ENCODE data around the gene CAMKK1. TPM values are rescaled to one million over a fixed set of nuclear protein-coding genes. Genes with fewer than 3 reads are reported as not detected.
"Not testable (repeated sequence)": the region's sequence is repeated elsewhere in the genome, so short reads cannot be mapped to it uniquely, and the experiment has no call there.

CAMKK1 gene
- total RNA-seq, 1 donor from 2014 or later: 0.35 TPM

- DNase-seq (ENCODE audit: low spot score) (no peak), ATAC-seq (no peak)
These were observed 11.9 kb downstream of the CAMKK1 start for GRCh38 chr17:3880983-3881382.

- no peak for ATAC-seq
- DNase-seq (ENCODE audit: low spot score): no peak
These were observed 13.0 kb downstream of the CAMKK1 start for GRCh38 chr17:3879591-3880417.

- no peak for ATAC-seq
- DNase-seq (ENCODE audit: low spot score): no peak
These were observed 13.7 kb downstream of the CAMKK1 start for GRCh38 chr17:3879186-3879585.

GRCh38 chr17:3877220-3877619, 15.6 kb downstream of the CAMKK1 start:
- DNase-seq (ENCODE audit: low spot score): no peak
- no peak for ATAC-seq

- no peak for ATAC-seq
- no peak for DNase-seq (ENCODE audit: low spot score)
These were observed 17.5 kb downstream of the CAMKK1 start for GRCh38 chr17:3875317-3875716.

GRCh38 chr17:3873862-3874261, 19.0 kb downstream of the CAMKK1 start:
- DNase-seq (ENCODE audit: low spot score) (no peak), ATAC-seq (no peak)

- peak; percentile 31 for ATAC-seq
- no peak for DNase-seq (ENCODE audit: low spot score)
These were observed 22.0 kb downstream of the CAMKK1 start for GRCh38 chr17:3870871-3871306.

GRCh38 chr17:3867606-3868005, 25.2 kb downstream of the CAMKK1 start:
- no peak for DNase-seq (ENCODE audit: low spot score)
- ATAC-seq: no peak

- ATAC-seq: no peak
- no peak for DNase-seq (ENCODE audit: low spot score)
These were observed 25.7 kb downstream of the CAMKK1 start for GRCh38 chr17:3867106-3867505.

GRCh38 chr17:3866276-3866675, 26.6 kb downstream of the CAMKK1 start:
- DNase-seq (ENCODE audit: low spot score): no peak
- ATAC-seq: no peak

GRCh38 chr17:3865176-3865575, 27.7 kb downstream of the CAMKK1 start:
- DNase-seq (ENCODE audit: low spot score) (no peak), ATAC-seq (no peak)

- no peak for DNase-seq (ENCODE audit: low spot score)
- no peak for ATAC-seq
These were observed 28.3 kb downstream of the CAMKK1 start for GRCh38 chr17:3864534-3864933.

- no peak for ATAC-seq
- no peak for DNase-seq (ENCODE audit: low spot score)
These were observed 30.8 kb downstream of the CAMKK1 start for GRCh38 chr17:3861761-3862681.

GRCh38 chr17:3860939-3861700, 31.7 kb downstream of the CAMKK1 start:
- DNase-seq (ENCODE audit: low spot score): no peak
- no peak for ATAC-seq

GRCh38 chr17:3859940-3860339, 32.9 kb downstream of the CAMKK1 start:
- DNase-seq (ENCODE audit: low spot score) (no peak), ATAC-seq (no peak)

GRCh38 chr17:3857261-3858105, 35.4 kb downstream of the CAMKK1 start:
- ATAC-seq: no peak
- no peak for DNase-seq (ENCODE audit: low spot score)

GRCh38 chr17:3854204-3854603, 38.6 kb downstream of the CAMKK1 start:
- ATAC-seq: not testable (repeated sequence)

GRCh38 chr17:3852561-3852960, 40.3 kb downstream of the CAMKK1 start:
- no peak for DNase-seq (ENCODE audit: low spot score)
- ATAC-seq: no peak

More at GRCh38 chr17:3854204-3854603, 38.6 kb downstream of the CAMKK1 start:
- DNase-seq (ENCODE audit: low spot score): not testable (repeated sequence)

- no peak for DNase-seq (ENCODE audit: low spot score)
- no peak for ATAC-seq
These were observed 41.3 kb downstream of the CAMKK1 start for GRCh38 chr17:3851461-3852100.

Measured in left lobe of liver (tissue), 2 donors.